GM18867 (cell line): ENCODE results near the gene FHOD3.
A peak's percentile ranks its signal among the peaks of the same experiment; 100 is the strongest.

Experiments
- ATAC-seq: cut with Tn5 transposase; IDR thresholded peaks from one replicate; pipeline ENCODE4 v1.9.1; 2021; ENCODE audit warnings: mild to moderate bottlenecking, moderate library complexity; ENCODE audit not compliant: unreplicated experiment

FHOD3 gene

DNA sequence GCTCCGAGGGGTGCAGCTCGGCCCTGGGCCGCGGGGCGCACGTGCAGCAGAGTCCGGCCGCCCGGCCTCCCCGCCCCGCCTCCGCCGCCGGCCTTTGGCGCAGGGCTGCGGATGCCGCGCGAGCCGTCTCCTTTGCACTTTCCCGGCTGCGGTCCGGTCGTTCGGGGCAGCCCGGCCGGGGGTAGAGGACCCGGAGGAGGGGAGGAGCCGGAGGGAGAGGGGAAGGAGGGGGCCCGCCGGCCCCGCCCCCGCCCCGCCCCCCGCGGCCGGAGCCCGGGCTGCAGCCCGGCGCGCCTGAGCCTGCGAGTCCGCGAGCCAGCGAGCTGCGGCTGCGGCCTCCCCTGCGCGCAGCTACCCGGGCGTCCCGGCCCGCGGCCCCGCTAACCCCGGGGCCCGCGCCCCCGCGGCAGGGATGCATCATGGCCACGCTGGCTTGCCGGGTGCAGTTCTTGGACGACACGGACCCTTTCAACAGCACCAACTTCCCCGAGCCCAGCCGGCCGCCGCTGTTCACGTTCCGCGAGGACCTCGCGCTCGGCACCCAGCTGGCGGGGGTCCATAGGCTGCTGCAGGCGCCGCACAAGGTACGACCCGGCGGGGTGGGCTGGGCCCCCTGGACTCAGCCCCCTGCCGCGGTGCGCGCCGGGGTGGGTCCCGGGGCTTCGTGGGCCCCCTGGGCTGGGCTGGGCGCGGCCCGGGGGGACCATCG lies at the start of gene FHOD3:
Gene FHOD3, plus strand, starts transcription at position 297 of the 709 bp plus-strand sequence. Its CDS starts 123 bp downstream, at position 420.
- peak; percentile 74 for ATAC-seq

DNA sequence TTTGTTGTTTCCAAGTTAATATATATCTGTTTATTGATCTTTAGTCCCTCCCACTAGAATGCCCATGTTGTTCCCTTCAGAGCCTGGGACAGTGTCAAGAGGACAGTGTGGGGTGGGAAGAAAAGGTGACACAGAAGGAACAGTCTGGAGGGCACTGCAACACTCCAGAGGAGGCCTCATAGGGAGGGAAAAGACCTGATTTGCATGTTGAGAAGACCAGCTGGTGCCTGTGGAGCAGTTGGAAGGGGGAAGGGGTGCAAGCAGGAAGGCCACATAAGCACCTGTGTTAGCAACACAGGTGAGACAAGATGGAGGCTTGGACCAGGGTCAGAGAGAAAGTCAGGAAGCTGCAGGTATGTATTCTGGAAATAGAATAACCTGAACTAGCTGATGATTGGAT lies 48.1 kb upstream of the FHOD3 start:
- ATAC-seq: no peak

DNA sequence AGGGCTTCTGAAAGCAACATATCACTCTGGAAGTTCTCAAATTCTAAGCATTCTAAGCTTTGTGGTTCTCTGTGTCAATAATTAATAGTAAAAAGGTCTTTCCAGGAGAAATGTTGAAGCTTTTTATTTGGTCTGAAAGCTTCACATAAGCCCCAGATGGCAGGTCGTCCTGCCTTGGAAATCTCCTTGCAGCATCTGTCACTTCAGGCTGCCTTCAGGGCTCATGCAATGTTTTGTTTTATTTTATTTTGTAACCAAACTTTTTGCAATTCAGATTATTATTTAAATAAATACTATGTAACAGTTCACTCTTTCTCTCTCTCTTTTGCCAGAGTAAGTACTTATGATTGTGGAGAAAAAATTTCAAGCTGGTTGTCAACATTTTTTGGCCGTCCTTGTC lies 46.7 kb upstream of the FHOD3 start:
- no peak for ATAC-seq

DNA sequence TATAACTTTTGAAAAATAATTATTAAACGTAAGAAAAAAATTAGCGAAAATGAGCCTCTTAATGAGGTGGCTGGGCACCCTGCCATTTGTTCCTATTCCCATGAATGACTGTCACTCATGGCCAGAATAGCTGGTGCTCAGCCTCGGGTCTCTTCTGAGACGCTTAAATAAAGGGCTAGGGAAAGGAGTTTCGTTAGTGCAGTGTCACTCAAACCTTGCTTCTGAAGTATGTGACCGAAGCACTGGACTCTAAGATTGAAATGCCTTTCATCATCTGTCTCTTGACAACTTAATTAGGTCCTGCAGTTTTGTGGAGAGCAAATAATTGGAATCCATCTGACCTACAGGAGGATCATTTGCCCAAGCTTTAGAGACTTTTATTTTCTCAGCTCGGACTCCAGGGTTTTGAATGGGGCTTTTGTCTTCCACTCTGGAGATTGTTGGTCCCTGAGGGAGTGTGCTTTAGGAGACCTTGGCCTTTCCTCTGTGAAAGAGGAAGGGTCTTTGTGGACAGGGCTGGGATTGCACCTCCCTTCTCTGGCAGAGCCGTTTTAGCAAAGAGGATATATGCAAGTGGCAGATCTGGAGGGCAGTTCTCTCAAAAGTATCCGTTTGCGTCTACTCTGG lies 42.3 kb upstream of the FHOD3 start:
- ATAC-seq: no peak

DNA sequence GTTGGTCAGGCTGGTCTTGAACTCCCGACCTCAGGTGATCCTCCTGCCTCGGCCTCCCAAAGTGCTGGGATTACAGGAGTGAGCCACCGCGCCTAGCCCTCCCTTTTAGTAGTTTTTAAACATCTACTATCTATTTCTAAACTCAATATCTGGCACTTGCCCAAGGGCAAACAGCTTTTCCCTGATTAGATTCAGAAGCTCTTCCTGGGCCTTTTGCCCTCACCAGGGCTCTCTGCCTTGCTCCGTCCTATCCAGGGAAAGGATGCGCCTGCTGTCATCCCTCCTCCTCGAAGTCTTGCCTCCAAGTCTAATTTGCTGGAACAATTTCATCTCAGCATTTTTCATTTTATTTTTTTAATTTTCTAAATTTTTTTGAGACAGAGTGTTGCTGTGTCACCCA lies 41.4 kb upstream of the FHOD3 start:
- ATAC-seq: no peak

DNA sequence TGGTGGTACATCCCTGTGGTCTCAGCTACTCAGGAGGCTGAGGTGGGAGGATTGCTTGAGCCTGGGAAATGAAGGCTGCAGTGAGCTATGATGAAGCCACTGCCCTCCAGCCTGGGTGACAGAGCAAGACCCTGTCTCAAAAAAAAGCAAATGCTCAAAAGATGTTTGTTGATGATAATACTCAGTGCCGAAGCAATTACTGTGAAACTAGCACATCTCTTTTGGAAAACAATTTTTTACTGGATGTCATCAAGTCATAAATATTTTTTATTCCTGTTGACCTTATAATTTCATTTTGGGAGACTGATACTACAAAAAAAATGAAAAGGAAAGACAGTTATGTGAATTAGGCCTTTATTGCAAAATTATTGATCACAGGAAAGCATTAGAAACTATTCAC lies 34.5 kb upstream of the FHOD3 start:
- ATAC-seq: no peak

DNA sequence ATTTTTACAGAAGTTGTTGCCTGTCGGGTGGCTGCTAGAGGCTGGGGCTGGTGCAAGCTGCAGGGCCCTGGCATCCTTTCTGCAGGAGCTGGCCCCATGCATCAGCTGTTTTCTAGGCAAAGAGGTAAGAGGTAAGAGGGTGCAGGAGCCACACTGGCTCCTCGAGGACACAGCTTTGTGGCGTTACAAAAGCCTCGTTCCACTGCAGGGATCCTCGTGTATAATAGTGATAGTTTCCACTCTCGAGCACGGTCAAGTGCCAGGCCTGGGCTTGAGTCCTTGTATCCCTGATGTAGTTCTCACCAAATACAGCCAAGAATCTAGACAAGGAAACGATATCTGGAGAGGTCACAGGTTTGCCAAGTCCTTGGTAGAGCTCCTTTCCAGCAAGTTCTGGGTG lies 33.2 kb upstream of the FHOD3 start:
- ATAC-seq: no peak

DNA sequence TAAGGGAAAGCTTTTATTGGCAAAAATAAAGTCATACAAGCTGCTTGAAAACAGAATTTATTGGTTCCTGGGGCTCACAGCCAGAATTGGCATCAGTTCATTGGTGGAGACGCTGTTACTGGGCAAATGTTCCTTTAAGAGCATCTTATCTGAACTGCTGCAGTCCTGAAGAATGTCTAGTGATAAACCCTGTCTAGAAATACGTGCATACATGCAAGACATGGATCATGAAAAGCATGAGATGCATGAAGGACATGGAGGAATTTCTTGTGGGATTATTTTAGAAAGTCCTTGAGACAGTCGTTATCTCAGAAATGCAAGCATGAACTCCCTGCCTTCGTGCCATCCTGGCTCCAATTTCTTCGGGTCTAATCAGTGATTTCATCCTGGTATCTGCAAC lies 32.5 kb upstream of the FHOD3 start:
- ATAC-seq: no peak

DNA sequence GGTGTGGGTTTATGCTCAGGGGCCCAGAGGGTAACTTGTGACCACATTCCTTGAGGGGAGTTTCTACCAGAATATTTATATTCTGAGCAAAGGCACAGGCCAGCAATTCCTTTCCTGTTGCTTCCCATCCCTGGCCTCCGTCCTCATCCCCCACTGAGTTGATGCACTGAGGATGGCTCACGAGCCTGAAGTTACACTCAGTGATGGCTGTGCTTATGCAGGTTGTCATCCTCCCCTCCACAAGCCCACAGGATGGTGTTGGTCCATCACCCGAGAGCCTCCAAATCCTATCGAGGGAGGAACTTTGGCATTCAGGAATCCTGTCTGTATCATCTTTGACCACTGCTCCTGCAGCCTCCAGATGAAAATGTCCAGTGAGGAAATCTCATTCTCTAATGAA lies 28.4 kb upstream of the FHOD3 start:
- no peak for ATAC-seq

DNA sequence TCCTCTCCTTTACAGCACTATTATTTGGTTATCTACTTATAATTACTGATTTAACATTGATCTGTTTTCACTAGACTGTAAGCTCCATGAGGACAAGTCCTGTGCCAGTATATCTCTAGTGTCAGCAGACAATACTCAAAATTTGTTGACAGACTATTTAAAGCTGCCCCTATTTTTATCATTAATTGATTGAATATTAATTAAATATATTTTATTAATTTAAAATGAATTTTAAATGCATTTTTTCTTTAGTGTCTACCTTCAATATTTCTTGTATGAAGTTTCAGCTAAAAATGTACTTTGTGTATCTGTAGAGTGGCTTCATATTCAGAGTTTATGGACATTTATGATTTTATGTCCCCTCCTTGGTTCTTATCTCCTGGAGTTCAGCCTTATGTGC lies 26.4 kb upstream of the FHOD3 start:
- no peak for ATAC-seq

DNA sequence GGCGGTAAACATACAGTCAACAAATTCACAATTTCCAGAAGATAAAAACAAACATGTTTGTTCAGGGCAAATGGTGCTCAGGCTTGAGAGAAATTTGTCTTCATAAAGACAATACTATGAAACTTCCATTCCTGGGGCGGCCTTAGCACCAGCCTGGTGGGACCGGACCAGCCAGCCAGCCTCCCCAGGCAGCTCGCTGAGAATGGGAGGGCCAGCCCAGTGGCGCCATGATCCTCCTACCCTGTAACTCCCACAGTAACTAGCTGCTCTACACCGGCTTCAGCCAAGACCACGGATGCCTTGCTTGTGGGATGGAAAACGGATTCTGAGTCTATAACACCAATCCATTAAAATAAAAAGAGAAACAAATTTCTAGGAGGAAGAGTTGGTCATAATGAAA lies 24.2 kb upstream of the FHOD3 start:
- no peak for ATAC-seq

DNA sequence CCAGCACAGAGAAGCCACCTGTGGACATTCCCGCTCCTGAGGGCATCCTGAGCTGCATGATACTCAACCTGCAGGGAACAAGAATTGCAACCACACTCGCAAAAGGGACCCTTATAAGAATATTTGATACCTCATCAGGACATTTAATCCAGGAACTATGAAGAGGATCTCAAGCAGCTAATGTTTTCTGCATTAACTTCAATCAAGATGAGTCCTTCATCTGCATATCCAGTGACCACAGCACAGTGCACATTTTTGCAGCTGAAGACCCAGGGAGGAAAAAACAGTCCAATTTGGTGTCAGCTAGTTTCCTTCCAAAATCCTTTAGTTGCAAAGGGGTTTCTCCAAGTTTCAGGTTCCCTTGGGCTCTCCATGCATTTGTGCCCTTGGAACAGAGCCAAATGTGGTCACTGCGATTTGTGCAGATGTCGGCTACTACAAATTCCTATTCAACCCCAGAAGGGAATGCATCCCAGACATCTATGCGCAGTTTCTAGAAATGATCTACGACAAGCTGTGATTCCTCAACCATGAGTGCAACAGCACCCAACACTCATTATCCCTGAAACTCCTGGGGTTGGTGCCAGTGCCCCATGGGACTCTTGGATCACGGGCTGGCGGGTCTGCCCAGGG lies 23.3 kb upstream of the FHOD3 start:
- no peak for ATAC-seq

DNA sequence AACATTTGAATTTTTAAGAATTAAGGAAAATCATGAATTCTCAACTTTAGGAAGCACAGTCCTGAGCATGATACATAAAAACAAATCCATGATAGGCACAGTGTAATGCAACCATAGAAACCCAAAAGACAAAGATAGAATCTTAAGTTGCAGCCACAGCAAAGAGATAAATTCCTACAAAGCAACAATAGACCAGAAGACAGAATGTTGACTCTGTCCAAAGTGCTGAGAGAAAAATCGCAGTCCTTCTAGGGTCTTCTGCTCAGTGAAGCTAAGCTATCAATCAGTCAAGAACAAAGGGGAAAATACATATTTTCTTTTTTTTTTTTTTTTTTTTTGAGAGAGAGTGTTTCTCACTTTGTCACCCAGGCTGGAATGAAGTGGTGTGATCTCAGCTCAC lies 22.0 kb upstream of the FHOD3 start:
- no peak for ATAC-seq

DNA sequence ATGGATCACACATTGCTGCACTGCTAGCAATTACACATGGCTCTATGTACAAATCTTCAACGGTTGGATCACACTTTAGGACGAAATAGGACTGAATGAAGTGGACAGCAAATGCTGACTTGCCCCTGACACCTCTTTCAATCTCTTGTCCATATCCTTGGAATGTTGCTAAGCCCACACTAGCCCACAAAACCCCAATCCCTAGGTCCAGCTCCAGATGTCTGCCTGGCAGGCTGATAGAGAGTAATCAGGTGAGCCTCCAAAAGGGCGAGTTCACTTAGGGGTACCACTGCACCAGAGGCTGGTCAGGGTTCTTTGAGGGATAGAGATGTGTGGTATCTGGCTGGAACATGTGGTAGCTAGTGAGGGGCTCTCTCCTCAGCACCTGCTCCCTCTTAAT lies 18.5 kb upstream of the FHOD3 start:
- ATAC-seq: no peak

DNA sequence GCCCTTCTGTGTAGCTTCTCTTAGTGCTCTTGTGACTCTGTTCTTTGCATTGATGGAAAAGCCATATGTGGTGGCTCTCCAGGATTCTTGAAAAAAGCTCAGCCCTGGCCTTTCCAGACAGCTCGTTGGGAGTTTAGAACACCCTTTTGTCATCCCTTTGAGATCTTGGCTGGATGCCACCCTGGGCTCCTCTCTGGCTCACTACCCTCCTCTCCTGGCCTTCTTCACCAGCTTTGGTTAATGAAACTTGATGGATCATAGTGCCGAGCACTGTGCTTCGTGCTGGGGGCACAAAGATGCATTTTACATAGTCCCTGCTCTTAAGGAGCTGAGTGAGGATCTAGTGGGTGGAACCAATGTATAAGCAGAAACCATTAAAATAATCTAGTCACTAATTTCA lies 15.6 kb upstream of the FHOD3 start:
- ATAC-seq: no peak

DNA sequence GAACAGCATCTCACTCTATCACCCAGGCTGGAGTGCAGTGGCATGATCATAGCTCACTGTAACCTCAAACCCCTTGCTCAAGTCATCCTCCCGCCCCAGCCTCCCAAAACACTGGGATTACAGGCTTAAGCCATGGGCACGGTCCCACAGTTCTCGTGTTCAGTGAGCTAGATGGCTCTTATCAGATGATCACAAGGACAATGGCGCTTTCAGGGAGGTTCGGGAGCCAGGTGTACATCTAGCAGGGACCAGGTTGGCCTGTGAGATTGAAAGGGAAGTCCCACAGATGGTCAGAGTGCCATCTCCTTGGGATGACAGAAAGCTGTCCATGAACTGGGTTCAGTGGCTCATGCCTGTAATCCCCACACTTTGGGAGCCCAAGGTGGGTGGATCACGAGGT lies 14.1 kb upstream of the FHOD3 start:
- no peak for ATAC-seq

DNA sequence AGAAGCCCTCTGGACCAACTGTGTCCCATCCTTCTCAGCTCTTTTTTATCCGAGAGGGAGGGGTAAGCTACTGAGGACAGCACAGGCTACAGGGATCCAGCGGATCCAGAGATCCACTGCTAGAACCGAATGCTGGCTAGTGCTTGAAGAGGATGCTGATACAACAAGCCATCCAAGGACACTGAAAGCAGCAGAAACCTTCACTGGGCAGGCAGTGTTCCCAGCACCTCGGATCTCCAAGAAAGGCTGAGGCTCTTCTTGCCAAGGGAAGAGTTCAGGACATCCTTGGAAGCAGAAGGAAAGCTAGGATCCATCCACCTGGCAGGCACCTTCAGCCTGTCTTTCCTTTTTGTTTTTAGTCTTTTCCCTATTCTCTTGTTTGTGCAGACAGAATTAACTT lies 13.2 kb upstream of the FHOD3 start:
- ATAC-seq: no peak

DNA sequence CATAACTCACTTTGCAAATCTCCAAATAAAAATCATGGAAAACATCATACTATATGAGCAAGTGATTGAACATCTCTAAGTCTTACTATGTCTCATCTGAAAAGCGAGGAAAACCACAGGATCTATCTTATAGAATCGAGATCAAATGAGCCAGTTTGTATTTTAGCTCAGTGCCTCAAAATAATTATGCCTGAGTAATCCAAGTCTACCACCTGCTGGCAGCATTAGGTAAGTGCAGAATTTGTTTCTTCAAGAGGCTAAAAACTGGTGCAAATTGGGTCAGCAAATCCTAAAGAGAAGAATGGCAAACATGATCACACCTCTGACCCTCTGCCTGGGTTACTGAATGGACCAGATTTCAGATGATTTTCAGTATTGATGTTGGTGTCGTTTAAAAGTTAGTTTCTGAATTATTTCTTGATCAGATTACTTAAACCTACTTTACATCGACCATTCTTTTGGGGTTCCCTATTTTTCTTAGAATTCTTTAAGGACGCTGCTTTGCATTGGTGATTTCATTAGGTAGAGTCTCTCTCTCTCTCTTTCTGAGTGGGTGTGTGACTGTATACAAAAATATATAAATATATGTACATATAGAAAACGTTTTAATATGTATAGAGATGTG lies 12.7 kb upstream of the FHOD3 start:
- ATAC-seq: peak; percentile 65

DNA sequence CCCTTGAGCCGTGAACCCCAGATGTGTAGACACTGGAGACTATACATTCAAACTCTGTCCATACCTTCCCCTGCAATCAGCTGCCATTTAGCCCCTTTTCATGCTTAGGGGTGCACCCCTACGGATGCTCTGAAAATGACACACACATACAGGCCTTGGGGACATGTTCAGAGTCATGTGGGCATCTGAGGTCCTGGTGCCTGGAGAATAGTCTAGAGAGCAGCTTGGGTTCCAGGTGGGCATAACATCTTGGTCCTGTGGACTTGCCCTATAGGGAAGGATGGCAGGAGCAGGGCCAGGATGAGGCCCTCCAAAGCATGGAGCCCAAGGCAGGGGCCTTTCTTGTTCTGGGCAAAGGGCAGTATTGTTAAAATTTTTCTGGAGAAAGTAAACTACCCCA lies 9.9 kb upstream of the FHOD3 start:
- ATAC-seq: no peak

DNA sequence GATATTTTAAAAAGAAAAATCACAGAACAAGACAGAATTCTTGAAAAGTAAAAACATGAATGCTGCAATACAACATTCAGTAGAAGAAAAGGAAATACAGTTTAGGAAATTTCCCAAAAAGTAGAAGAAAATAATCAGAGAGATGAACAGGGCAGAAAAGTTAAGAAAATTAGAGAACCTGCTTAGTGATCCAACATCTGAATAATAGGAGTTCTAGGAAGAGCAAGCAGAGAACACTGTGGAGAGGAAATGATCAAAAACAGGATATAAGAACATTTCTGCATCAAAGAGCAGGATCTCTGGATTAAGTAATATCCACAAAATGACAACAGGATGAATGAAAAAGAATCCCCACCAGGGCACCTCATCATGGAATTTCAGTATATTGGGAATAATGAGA lies 8.8 kb upstream of the FHOD3 start:
- no peak for ATAC-seq

DNA sequence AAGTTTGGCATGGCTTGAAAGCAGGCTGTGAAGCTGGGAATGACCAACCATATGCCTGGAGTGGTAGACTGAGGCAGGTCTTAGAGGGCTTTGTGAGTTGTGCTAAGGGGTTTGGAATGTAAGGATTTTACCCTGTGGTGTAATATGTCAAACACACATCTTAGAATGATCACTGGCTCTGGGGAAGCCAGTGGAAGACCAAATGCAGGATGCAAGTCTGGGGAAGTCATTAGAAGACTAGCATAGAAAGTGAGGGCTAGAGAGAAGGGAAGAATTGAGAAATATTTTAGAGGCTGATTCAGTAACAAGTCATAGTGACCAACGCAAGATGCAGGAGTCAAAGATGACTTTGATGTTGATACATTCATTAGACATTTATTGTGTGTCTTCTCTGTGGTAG lies 3.5 kb upstream of the FHOD3 start:
- no peak for ATAC-seq

DNA sequence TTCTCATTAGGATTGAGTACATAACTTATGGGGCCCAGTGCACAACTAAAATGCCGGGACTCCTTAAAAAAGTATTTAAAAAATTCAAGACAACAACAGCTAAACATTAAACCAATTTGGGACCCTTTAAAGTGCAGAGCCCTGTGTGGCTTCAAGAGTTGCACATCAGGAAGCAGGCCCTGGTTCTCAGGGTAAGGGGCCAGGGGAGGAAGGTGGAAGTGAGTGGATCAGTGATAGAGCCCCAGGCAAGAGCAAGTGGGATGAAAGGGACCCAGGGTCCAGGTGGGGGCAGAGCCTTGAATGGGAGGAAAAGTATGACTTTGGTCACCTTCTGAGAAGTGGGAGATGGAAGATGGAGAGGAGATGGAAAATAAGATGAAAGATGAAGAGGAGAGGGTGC lies 2.3 kb upstream of the FHOD3 start:
- ATAC-seq: no peak
